NT2/D1 (cell line): ENCODE data around the gene ZC3H4.

Experiments
- SUZ12 ChIP-seq: IDR thresholded peaks from 2 replicates; pipeline ENCODE4 v1.6.1; 2011; ENCODE audit not compliant: insufficient read length, insufficient read depth; ENCODE audit errors: extremely low read depth
- YY1 ChIP-seq: IDR thresholded peaks from 2 replicates; pipeline ENCODE4 v1.6.1; 2011; ENCODE audit not compliant: insufficient read length, insufficient read depth

- TF ChIP-seq SUZ12 (no peak), YY1 (no peak)
Observed at GRCh38 chr19:47151627-47152026, 38.1 kb upstream of the ZC3H4 start.
